NT2/D1 (cell line): ENCODE measurements around the gene GPD1.

ENCODE experiments used
- SUZ12 ChIP-seq: IDR thresholded peaks from 2 replicates; pipeline ENCODE4 v1.6.1; 2011; ENCODE audit not compliant: insufficient read length, insufficient read depth; ENCODE audit errors: extremely low read depth
- YY1 ChIP-seq: IDR thresholded peaks from 2 replicates; pipeline ENCODE4 v1.6.1; 2011; ENCODE audit not compliant: insufficient read length, insufficient read depth

- TF ChIP-seq YY1 (no peak), SUZ12 (no peak)
Measured at GRCh38 chr12:50073206-50073605, 30.6 kb upstream of the GPD1 start.
